Endothelial cell of umbilical vein (primary cell): ENCODE data around the gene ANKS1A.

Source experiments
- JUN ChIP-seq: IDR thresholded peaks from 2 replicates; pipeline ENCODE4 v1.6.1; 2011; ENCODE audit warnings: borderline replicate concordance, low read depth; ENCODE audit not compliant: insufficient read length, insufficient read depth
- POLR2A ChIP-seq: IDR thresholded peaks from 2 replicates; pipeline ENCODE4 v1.6.1; 2012; ENCODE audit warnings: low read depth, mild to moderate bottlenecking, control low read depth, low read length
- POLR2AphosphoS5 ChIP-seq: IDR thresholded peaks from 2 replicates; pipeline ENCODE4 v1.6.1; 2012; ENCODE audit warnings: low read depth, mild to moderate bottlenecking, control low read depth, low read length, moderate library complexity; ENCODE audit not compliant: insufficient read depth
- TF ChIP-seq, protein P1 (sequence below), 2 donors: IDR thresholded peaks; 1 replicate in 1 of 2; 2 replicates in 1 of 2; pipeline ENCODE4 v1.5.1; 2011; ENCODE audit warnings: low read length in 2 of 2, mild to moderate bottlenecking in 2 of 2, moderate library complexity in 2 of 2, control low read depth in 1 of 2, inconsistent platforms in 1 of 2, low read depth in 1 of 2; ENCODE audit not compliant: insufficient read depth in 1 of 2; ENCODE audit errors: extremely low read depth in 1 of 2

- TF ChIP-seq, protein P1, sequence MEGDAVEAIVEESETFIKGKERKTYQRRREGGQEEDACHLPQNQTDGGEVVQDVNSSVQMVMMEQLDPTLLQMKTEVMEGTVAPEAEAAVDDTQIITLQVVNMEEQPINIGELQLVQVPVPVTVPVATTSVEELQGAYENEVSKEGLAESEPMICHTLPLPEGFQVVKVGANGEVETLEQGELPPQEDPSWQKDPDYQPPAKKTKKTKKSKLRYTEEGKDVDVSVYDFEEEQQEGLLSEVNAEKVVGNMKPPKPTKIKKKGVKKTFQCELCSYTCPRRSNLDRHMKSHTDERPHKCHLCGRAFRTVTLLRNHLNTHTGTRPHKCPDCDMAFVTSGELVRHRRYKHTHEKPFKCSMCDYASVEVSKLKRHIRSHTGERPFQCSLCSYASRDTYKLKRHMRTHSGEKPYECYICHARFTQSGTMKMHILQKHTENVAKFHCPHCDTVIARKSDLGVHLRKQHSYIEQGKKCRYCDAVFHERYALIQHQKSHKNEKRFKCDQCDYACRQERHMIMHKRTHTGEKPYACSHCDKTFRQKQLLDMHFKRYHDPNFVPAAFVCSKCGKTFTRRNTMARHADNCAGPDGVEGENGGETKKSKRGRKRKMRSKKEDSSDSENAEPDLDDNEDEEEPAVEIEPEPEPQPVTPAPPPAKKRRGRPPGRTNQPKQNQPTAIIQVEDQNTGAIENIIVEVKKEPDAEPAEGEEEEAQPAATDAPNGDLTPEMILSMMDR (IDR thresholded peaks at IDR 0.05; ENCODE audit: extremely low read depth in 1 of 2, insufficient read depth in 1 of 2, low read depth in 1 of 2, low read length in 2 of 2): no peak
- TF ChIP-seq POLR2AphosphoS5 (no peak), JUN (peak; percentile 49), POLR2A (no peak)
Measured at GRCh38 chr6:34912715-34913464, 23.8 kb downstream of the ANKS1A start.
